Measurements from ENCODE around the gene AJM1. TPM values are rescaled to one million over a fixed set of nuclear protein-coding genes. Genes with fewer than 3 reads are reported as not detected.
A peak's percentile ranks its signal among the peaks of the same experiment; 100 is the strongest.

Gene AJM1
- total RNA-seq, 1 donor from 2014 or later, result 5.9 TPM

DNA sequence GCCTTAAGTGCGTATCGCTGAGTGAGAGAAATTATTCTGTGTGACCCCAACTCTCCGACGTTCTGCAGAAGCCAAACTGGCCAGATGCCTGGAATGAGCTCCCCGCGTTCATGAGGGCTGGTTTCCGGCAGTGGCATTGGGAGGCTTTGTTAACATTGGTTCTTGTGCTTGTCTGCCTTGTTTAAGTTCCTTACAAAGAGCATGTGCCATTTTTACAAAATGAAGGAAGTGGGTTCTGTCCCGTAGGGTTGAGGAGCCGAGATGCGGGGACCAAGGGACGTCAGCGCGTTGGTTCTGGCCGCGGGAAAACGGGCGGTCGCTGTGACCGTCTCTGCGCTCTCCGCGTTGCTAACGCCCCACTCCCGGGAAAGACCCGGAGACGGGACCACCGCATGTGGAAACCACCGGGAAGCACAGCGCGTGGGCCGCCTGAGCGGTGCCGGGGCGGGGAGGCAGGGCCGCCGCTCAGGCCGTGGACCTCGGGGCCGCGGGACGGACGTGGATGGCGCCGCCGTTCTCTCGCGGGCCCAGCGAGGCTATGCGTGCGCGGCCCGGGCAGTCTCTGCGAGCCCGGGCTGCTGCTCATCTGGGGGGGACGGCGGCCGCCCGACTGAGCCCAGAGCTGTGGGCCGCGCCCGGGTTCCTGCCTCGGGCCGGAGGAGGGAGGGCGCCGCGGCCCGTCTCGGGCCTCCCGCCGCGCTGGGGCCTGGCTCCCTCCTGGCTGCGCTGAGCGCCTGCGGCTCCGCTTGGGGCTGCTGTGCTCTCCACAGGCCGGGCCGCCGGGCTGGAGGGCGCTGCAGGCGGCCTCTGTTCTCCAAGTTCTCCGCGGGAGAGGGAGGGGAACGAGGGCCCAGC, 21.1 kb upstream of the AJM1 start:
- no peak for DNase-seq (ENCODE audit: low spot score in 2 of 2)
- TF ChIP-seq, protein P1, sequence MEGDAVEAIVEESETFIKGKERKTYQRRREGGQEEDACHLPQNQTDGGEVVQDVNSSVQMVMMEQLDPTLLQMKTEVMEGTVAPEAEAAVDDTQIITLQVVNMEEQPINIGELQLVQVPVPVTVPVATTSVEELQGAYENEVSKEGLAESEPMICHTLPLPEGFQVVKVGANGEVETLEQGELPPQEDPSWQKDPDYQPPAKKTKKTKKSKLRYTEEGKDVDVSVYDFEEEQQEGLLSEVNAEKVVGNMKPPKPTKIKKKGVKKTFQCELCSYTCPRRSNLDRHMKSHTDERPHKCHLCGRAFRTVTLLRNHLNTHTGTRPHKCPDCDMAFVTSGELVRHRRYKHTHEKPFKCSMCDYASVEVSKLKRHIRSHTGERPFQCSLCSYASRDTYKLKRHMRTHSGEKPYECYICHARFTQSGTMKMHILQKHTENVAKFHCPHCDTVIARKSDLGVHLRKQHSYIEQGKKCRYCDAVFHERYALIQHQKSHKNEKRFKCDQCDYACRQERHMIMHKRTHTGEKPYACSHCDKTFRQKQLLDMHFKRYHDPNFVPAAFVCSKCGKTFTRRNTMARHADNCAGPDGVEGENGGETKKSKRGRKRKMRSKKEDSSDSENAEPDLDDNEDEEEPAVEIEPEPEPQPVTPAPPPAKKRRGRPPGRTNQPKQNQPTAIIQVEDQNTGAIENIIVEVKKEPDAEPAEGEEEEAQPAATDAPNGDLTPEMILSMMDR (IDR thresholded peaks at IDR 0.05), result no peak
- peaks cover 0 to 8% of the 10 kb centered on the region in 2 donors for H3K4me1 ChIP-seq
- H3K4me3 ChIP-seq, result peak overlapping the region; percentile 40 to 51
- peaks cover 23 to 32% of the 10 kb centered on the region in 2 donors for H3K36me3 ChIP-seq
- intact Hi-C loops (cut with DNase I), result no loop called here
- H3K27ac ChIP-seq, result no peak overlapping the region
- no peaks in the 10 kb centered on the region for H3K27me3 ChIP-seq
- H3K9me3 ChIP-seq, result no peaks in the 10 kb centered on the region

DNA sequence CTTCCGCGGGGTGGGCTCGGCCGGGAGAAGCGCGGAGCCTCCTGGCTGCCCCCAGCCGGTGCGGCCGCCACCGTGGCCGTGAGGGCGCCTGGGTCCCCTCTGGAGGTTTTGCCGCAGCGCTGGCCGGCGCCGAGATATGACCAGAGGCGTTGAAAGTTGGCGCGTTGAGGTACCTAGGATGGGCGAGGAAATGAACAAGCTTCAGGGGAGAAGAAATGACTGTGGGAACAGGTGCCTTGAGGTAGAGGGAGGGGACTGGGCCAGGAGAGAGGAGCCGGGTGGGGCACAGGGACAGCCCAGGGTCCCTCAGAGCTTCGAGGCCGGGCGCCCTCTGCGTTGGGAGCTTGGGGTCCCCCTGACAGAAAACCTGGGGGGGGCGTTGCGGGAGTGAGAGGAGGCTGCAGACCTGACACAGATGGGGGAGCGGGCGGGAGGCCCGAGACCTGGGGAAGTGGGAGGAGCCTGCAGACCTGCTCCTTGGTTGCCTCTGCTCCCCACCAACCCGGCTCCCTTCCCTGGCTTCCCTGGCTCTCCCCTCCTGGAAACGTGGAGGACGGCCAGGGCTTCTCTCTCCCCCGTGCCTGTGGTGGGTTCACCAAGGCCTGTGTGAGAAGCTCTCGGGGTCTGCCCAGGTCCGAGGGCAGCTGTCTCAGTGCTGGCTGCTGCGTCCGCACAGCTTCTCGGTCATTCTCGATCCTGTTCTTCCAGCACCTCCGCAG, 20.3 kb upstream of the AJM1 start:
- no peak for DNase-seq (ENCODE audit: low spot score in 2 of 2)
- H3K4me1 ChIP-seq, result peaks cover 0 to 8% of the 10 kb centered on the region in 2 donors
- H3K9me3 ChIP-seq, result no peaks in the 10 kb centered on the region
- H3K36me3 ChIP-seq, result peaks cover 30 to 40% of the 10 kb centered on the region in 2 donors
- intact Hi-C loops (cut with DNase I), result no loop called here
- no peaks in the 10 kb centered on the region for H3K27me3 ChIP-seq
- H3K27ac ChIP-seq, result no peak overlapping the region
- peak overlapping the region in 1 of 2 donors; percentile 51 for H3K4me3 ChIP-seq
- TF ChIP-seq, protein P1 (IDR thresholded peaks at IDR 0.05), result no peak

DNA sequence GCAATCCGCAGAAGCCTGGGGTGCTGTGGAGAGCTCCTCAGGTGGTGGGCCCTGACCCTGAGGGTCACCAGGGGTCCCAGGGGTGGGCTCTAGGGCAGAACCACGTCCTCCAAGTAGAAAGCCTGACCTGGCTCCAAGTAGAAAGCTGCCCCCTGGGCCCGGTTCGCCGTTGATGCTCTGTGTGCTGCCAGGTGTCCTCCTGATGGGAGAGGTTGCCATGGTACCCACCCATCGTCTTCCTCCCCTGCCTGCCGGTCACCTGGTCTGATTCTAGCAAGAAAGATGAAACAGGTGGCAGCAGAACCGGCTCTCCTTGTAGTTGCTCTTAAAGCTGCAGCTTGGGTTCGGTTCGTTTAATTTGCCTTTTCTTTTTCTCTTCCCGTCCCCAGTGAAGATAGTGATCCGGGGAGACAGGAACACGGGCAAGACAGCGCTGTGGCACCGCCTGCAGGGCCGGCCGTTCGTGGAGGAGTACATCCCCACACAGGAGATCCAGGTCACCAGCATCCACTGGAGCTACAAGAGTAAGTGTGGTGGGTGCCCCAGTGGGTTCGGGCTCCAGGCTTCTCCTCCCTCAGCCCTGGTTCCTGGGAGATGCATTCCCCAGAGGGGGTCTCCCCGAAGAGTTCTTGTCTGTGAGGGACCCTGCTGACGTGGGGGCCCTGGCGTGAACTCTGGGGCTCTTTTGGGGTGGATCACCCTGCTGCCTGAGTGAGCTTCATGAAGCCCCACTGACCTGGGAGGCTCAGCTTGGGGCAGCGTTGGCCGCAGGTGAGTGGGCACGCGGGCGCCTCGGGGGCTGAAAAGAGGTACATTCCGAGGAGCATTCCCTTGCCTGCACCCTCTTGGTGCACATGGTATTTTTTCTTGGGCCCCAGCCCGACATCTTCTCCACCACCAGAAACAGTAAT, 18.9 kb upstream of the AJM1 start:
- no peak overlapping the region for H3K27ac ChIP-seq
- no peak for DNase-seq (ENCODE audit: low spot score in 2 of 2)
- H3K4me1 ChIP-seq, result peaks cover 0 to 8% of the 10 kb centered on the region in 2 donors
- no peaks in the 10 kb centered on the region for H3K9me3 ChIP-seq
- no peak overlapping the region for H3K4me3 ChIP-seq
- H3K36me3 ChIP-seq, result peaks cover 30 to 46% of the 10 kb centered on the region in 2 donors
- TF ChIP-seq, protein P1 (IDR thresholded peaks at IDR 0.05), result no peak
- no peaks in the 10 kb centered on the region for H3K27me3 ChIP-seq
- intact Hi-C loops (cut with DNase I), result no loop called here

DNA sequence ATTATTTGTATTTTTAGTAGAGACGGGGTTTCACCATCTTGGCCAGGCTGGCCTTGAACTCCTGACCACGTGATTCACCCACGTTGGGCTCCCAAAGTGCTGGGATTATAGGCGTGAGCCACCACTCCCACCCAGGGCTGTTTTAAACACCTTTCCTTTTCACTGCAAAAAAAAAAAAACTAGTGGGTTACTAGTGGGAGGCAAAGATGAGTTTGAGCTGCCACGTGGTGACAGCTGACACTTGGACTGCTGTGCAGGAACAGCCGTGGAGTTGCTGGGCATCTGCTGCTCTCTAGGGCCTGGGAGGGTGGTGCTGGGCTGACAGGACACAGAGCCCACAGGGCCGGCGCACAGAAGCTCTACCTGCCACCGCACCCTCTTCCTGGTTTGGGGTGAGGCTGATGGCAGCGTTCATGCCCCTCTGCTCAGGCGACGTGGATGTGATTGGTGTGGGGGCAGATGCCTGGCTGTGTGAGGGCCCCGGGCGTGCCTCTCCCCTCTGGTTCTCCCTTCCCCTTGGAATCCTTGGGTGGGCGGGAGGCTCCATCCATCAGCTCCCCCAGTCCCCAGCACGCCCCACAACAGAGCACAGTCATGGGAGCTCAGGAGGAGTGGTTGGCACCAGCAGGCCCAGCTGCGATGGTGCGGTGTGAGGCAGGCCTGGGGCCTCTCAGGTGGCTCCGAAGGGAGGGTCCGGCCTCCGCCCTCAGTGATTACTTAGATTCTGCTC, 17.6 kb upstream of the AJM1 start:
- TF ChIP-seq, protein P1 (IDR thresholded peaks at IDR 0.05), result no peak
- Histone ChIP-seq H3K27me3 (no peaks in the 10 kb centered on the region), H3K4me3 (no peak overlapping the region), H3K27ac (no peak overlapping the region), H3K9me3 (no peaks in the 10 kb centered on the region), H3K36me3 (peaks cover 43 to 55% of the 10 kb centered on the region in 2 donors), H3K4me1 (peaks cover 0 to 8% of the 10 kb centered on the region in 2 donors)
- no peak for DNase-seq (ENCODE audit: low spot score in 2 of 2)
- intact Hi-C loops (cut with DNase I), result no loop called here

Measured in ascending aorta (tissue), 2 donors.